Thyroid gland (tissue), 4 donors: ENCODE results near the gene ZC3HAV1L. TPM values are rescaled to one million over a fixed set of nuclear protein-coding genes. Genes with fewer than 3 reads are reported as not detected.

ENCODE experiments used
- DNase-seq, 2 donors: peaks; one replicate each; pipeline ENCODE4 v3.0.0-alpha.2; 2019
- H3K27ac ChIP-seq, 3 donors: fragments of 200-600 bp; sonication (generic); 1 replicate in 2 of 3; 2 replicates in 1 of 3; pipeline ENCODE4 v1.5.1; 2016 to 2019; ENCODE audit warnings: mild to moderate bottlenecking in 1 of 3, moderate library complexity in 1 of 3
- H3K27me3 ChIP-seq: fragments of 200-600 bp; sonication (generic); one replicate; pipeline ENCODE4 v1.5.1; 2019
- H3K36me3 ChIP-seq, 2 donors: fragments of 200-600 bp; sonication (generic); one replicate each; pipeline ENCODE4 v1.5.1; 2016 to 2019
- H3K4me1 ChIP-seq, 2 donors: fragments of 200-600 bp; sonication (generic); one replicate each; pipeline ENCODE4 v1.5.1; 2017 to 2019
- H3K4me3 ChIP-seq, 3 donors: fragments of 200-600 bp; sonication (generic); replicated peaks in 1 of 3; 1 replicate in 2 of 3; 2 replicates in 1 of 3; pipeline ENCODE4 v1.5.1; 2016; ENCODE audit warnings: mild to moderate bottlenecking in 1 of 3
- H3K9me3 ChIP-seq: fragments of 200-600 bp; sonication (generic); one replicate; pipeline ENCODE4 v1.5.1; 2017
- CTCF ChIP-seq, 6 experiments: fragments of 200-600 bp in 3 of 6; fragments of 450-650 bp in 3 of 6; sonication (generic) in 3 of 6; IDR thresholded peaks; one replicate each; pipeline ENCODE4 v1.5.1; 2016 to 2019; ENCODE audit warnings: antibody characterized with exemption in 6 of 6, mild to moderate bottlenecking in 2 of 6, inconsistent platforms in 1 of 6, moderate library complexity in 1 of 6
- POLR2A ChIP-seq, 2 donors: fragments of 450-650 bp; IDR thresholded peaks; one replicate each; pipeline ENCODE4 v1.6.1; 2017; ENCODE audit warnings: antibody characterized with exemption in 2 of 2, mild to moderate bottlenecking in 2 of 2, moderate library complexity in 1 of 2
- WGBS, 2 donors: methylation state at CpG; one replicate each; pipeline ENCODE4 v1.1.5; 2017; 5-methylcytosine and 5-hydroxymethylcytosine counted together
- intact Hi-C: fragments of 100-400 bp; cut with DNase I; formaldehyde crosslinking; loops from one replicate; pipeline ENCODE4 v1.15.1; 2023
- total RNA-seq, 4 donors: library from RNA; depleted of rRNA; stranded (reverse); fragments of >200 nt; gene quantifications; one replicate each; pipeline ENCODE4 v1.2.3, GENCODE V29; 2016

The ZC3HAV1L gene
- total RNA-seq, 4 donors from 2014 or later, result 31.7 to 73.7 (median 45.5) TPM

GRCh38 chr7:139054101-139054500 is 18.3 kb upstream of the ZC3HAV1L start:
- TF ChIP-seq CTCF (IDR thresholded peaks at IDR 0.05) (no peak), POLR2A (IDR thresholded peaks at IDR 0.05) (no peak)
- no peak for DNase-seq
- peaks cover 44 to 46% of the 10 kb centered on the region in 2 donors for H3K36me3 ChIP-seq
- H3K9me3 ChIP-seq, result no peaks in the 10 kb centered on the region
- no peaks in the 10 kb centered on the region for H3K27me3 ChIP-seq
- intact Hi-C loops, result no loop called here
- WGBS, 2 donors, result 86 to 94% methylated on average over 2 of the region's 2 CpGs
- no peak overlapping the region for H3K4me3 ChIP-seq
- H3K27ac ChIP-seq, result no peak overlapping the region
- no peaks in the 10 kb centered on the region for H3K4me1 ChIP-seq

GRCh38 chr7:139051655-139052054 is 15.8 kb upstream of the ZC3HAV1L start:
- Histone ChIP-seq H3K27me3 (no peaks in the 10 kb centered on the region), H3K27ac (no peak overlapping the region), H3K36me3 (peaks cover 48 to 50% of the 10 kb centered on the region in 2 donors), H3K4me3 (no peak overlapping the region), H3K9me3 (no peaks in the 10 kb centered on the region), H3K4me1 (no peaks in the 10 kb centered on the region)
- no peak for TF ChIP-seq CTCF (IDR thresholded peaks at IDR 0.05)
- no peak for TF ChIP-seq POLR2A (IDR thresholded peaks at IDR 0.05)
- DNase-seq, result no peak
- intact Hi-C loops, result no loop called here

- Histone ChIP-seq H3K27me3 (no peaks in the 10 kb centered on the region), H3K27ac (no peak overlapping the region), H3K9me3 (no peaks in the 10 kb centered on the region), H3K36me3 (peaks cover 47 to 52% of the 10 kb centered on the region in 2 donors), H3K4me1 (no peaks in the 10 kb centered on the region), H3K4me3 (no peak overlapping the region)
- intact Hi-C loops, result no loop called here
- WGBS, 2 donors, result 96 to 100% methylated on average over 1 of the region's 1 CpG
- no peak for TF ChIP-seq POLR2A (IDR thresholded peaks at IDR 0.05)
- TF ChIP-seq CTCF (IDR thresholded peaks at IDR 0.05), result no peak
- no peak for DNase-seq
Measured at GRCh38 chr7:139049936-139050335, 14.1 kb upstream of the ZC3HAV1L start.

GRCh38 chr7:139049111-139049510 is 13.3 kb upstream of the ZC3HAV1L start:
- no peaks in the 10 kb centered on the region for H3K27me3 ChIP-seq
- no peaks in the 10 kb centered on the region for H3K4me1 ChIP-seq
- H3K27ac ChIP-seq, result no peak overlapping the region
- no peak for DNase-seq
- intact Hi-C loops, result no loop called here
- no peak for TF ChIP-seq CTCF (IDR thresholded peaks at IDR 0.05)
- TF ChIP-seq POLR2A (IDR thresholded peaks at IDR 0.05), result no peak
- peaks cover 39 to 44% of the 10 kb centered on the region in 2 donors for H3K36me3 ChIP-seq
- H3K4me3 ChIP-seq, result no peak overlapping the region
- WGBS, 2 donors, result 73 to 88% methylated on average over 7 of the region's 7 CpGs
- no peaks in the 10 kb centered on the region for H3K9me3 ChIP-seq

- Histone ChIP-seq H3K4me1 (no peaks in the 10 kb centered on the region), H3K27me3 (no peaks in the 10 kb centered on the region), H3K36me3 (peaks cover 32 to 37% of the 10 kb centered on the region in 2 donors), H3K27ac (no peak overlapping the region), H3K9me3 (no peaks in the 10 kb centered on the region), H3K4me3 (no peak overlapping the region)
- 86 to 87% methylated on average over 3 of the region's 3 CpGs for WGBS, 2 donors
- DNase-seq, result no peak
- TF ChIP-seq POLR2A (IDR thresholded peaks at IDR 0.05), result no peak
- no peak for TF ChIP-seq CTCF (IDR thresholded peaks at IDR 0.05)
- intact Hi-C loops, result no loop called here
Measured at GRCh38 chr7:139047970-139048369, 12.1 kb upstream of the ZC3HAV1L start.
